K562 (cell line): Measurements from ENCODE around the gene SLC22A16. TPM values are rescaled to one million over a fixed set of nuclear protein-coding genes. Genes with fewer than 3 reads are reported as not detected.

Experiments used
- ATAC-seq: fragments of 200-7000 bp; cut with Tn5 transposase; 3 replicates; pipeline ENCODE4 v1.9.1; 2020; ENCODE audit warnings: moderate library complexity
- BruUV-seq: library from RNA; stranded (reverse); fragments of 400-500 nt; replicated peaks from 2 replicates; lab custom pipeline; 2021; lab: Mats Ljungman, UMichigan
- CTCF ChIA-PET: fragments of 300-600 bp; formaldehyde crosslinking; extraction: SDS; loops from one replicate; lab custom pipeline; 2021; ENCODE audit warnings: low intra/inter-chr PET ratio; lab: Yijun Ruan, JAX
- POLR2A ChIA-PET: fragments of 300-600, 350-650 bp; sonication (Branson Sonifier 250); formaldehyde crosslinking; extraction: SDS; loops from one replicate; lab custom pipeline; 2021; ENCODE audit warnings: antibody characterized with exemption, inconsistent platforms; lab: Yijun Ruan, JAX
- DNase-seq, 4 experiments: peaks; one replicate each; pipeline versions ENCODE4 v3.0.0 to v3.0.0-alpha.2; 2011 to 2018; ENCODE audit warnings: low spot score in 3 of 4, mixed read lengths in 3 of 4; ENCODE audit errors: extremely low read depth in 1 of 4
- FAIRE-seq: peaks from 2 replicates; lab custom pipeline; 2011; peaks lifted over from hg19 to GRCh38; lab: Jason Lieb, UNC
- H2AFZ ChIP-seq: 2 replicates; pipeline ENCODE4 v1.6.0; 2011; ENCODE audit warnings: low read depth, low read length, control low read depth, inconsistent platforms
- H3K27ac ChIP-seq: fragments of 200-600 bp; 3 replicates; pipeline ENCODE4 v1.8.0; 2011; ENCODE audit warnings: low read depth, mild to moderate bottlenecking, control low read depth, inconsistent platforms, low read length, moderate library complexity, mixed read lengths; ENCODE audit errors: extremely low read depth
- H3K27me3 ChIP-seq, 2 experiments: fragments of 300-600 bp in 1 of 2; 2 replicates in 1 of 2; 3 replicates in 1 of 2; pipeline versions ENCODE4 v1.6.0 to v1.8.0; 2011; ENCODE audit warnings: inconsistent platforms in 2 of 2, low read length in 2 of 2, mild to moderate bottlenecking in 1 of 2, mixed read lengths in 1 of 2, moderate library complexity in 1 of 2; ENCODE audit not compliant: control insufficient read depth in 2 of 2, insufficient read depth in 2 of 2
- H3K36me3 ChIP-seq: fragments of 300-600 bp; 3 replicates; pipeline ENCODE4 v1.8.0; 2011; ENCODE audit warnings: mild to moderate bottlenecking, low read length, inconsistent platforms; ENCODE audit not compliant: control insufficient read depth, insufficient read depth
- H3K4me1 ChIP-seq, 2 experiments: fragments of 200-600 bp in 1 of 2; replicated peaks in 1 of 2; 2 replicates in 1 of 2; 3 replicates in 1 of 2; pipeline versions ENCODE4 v1.5.1 to v1.8.0; 2011; ENCODE audit warnings: inconsistent platforms in 2 of 2, low read length in 2 of 2, mild to moderate bottlenecking in 1 of 2, mixed read lengths in 1 of 2, moderate library complexity in 1 of 2; ENCODE audit not compliant: control insufficient read depth in 2 of 2, insufficient read depth in 2 of 2
- H3K4me2 ChIP-seq: 2 replicates; pipeline ENCODE4 v1.6.1; 2011; ENCODE audit warnings: low read length, control low read depth, inconsistent platforms, mixed read lengths; ENCODE audit not compliant: insufficient read depth
- H3K4me3 ChIP-seq: fragments of 200-600 bp; sonication (generic), shearing (Covaris generic); 2 replicates; pipeline ENCODE4 v1.5.1; 2016; ENCODE audit warnings: control low read depth, inconsistent platforms
- H3K79me2 ChIP-seq: fragments of 200-600 bp; 3 replicates; pipeline ENCODE4 v1.8.0; 2011; ENCODE audit warnings: low read length, inconsistent platforms; ENCODE audit not compliant: control insufficient read depth, insufficient read depth
- H3K9ac ChIP-seq, 2 experiments: 2 replicates each; pipeline versions ENCODE4 v1.6.0 to v1.6.1; 2011; ENCODE audit warnings: low read depth in 2 of 2, low read length in 2 of 2, control low read depth in 1 of 2, inconsistent platforms in 1 of 2, mild to moderate bottlenecking in 1 of 2, mixed read lengths in 1 of 2; ENCODE audit not compliant: insufficient read depth in 1 of 2
- H3K9me1 ChIP-seq: one replicate; pipeline ENCODE4 v1.6.0; 2011; ENCODE audit warnings: inconsistent platforms, mild to moderate bottlenecking, low read length, moderate library complexity; ENCODE audit not compliant: control insufficient read depth, insufficient read depth
- H3K9me3 ChIP-seq: replicated peaks from 2 replicates; pipeline ENCODE4 v1.5.1; 2011; ENCODE audit warnings: low read depth, low read length, inconsistent platforms; ENCODE audit not compliant: control insufficient read depth, insufficient read depth
- H4K20me1 ChIP-seq: replicated peaks from 2 replicates; pipeline ENCODE4 v1.6.1; 2011; ENCODE audit warnings: low read length, inconsistent platforms, mixed read lengths; ENCODE audit not compliant: control insufficient read depth, insufficient read depth
- BRD9 ChIP-seq: fragments of 450-650 bp; IDR thresholded peaks from 2 replicates; pipeline ENCODE4 v1.6.1; 2018; ENCODE audit warnings: low read depth; ENCODE audit not compliant: partially characterized antibody
- CBFA2T2 ChIP-seq: fragments of 450-650 bp; conservative IDR thresholded peaks from 2 replicates; pipeline ENCODE4 v1.6.1; 2017; ENCODE audit warnings: mild to moderate bottlenecking
- CGGBP1 ChIP-seq: fragments of 250-450 bp; sonication (Bioruptor Pico); IDR thresholded peaks from 2 replicates; pipeline ENCODE4 v1.9.0; 2021; ENCODE audit warnings: mild to moderate bottlenecking
- DIDO1 ChIP-seq: fragments of 450-650 bp; IDR thresholded peaks from 2 replicates; pipeline ENCODE4 v1.6.1; 2016; ENCODE audit warnings: low read depth, missing biosample characterization, missing genetic modification characterization
- GTF2A2 ChIP-seq: IDR thresholded peaks from 2 replicates; pipeline ENCODE4 v1.6.1; 2016; ENCODE audit warnings: mild to moderate bottlenecking, missing genetic modification characterization, missing compliant biosample characterization
- HDAC8 ChIP-seq: fragments of 450-650 bp; IDR thresholded peaks from 2 replicates; pipeline ENCODE4 v1.6.1; 2016; ENCODE audit warnings: mild to moderate bottlenecking, missing genetic modification characterization, moderate library complexity, missing compliant biosample characterization
- NFE2L1 ChIP-seq: fragments of 450-650 bp; IDR thresholded peaks from 2 replicates; pipeline ENCODE4 v1.6.1; 2016; ENCODE audit warnings: missing genetic modification characterization, low read depth, mild to moderate bottlenecking, missing compliant biosample characterization, moderate library complexity, borderline replicate concordance
- ZKSCAN8 ChIP-seq: fragments of 200-800 bp; sonication (Bioruptor generic); IDR thresholded peaks from 2 replicates; pipeline ENCODE4 v1.6.1; 2016; ENCODE audit warnings: missing genetic modification characterization, missing compliant biosample characterization
- ZNF140 ChIP-seq: fragments of 250-450 bp; sonication (Bioruptor Pico); IDR thresholded peaks from 2 replicates; pipeline ENCODE4 v1.8.0; 2021; ENCODE audit warnings: moderate library complexity, mild to moderate bottlenecking, inconsistent platforms
- ZNF347 ChIP-seq: fragments of 450-650 bp; formaldehyde crosslinking; IDR thresholded peaks from 2 replicates; pipeline ENCODE4 v1.4.0; 2020; ENCODE audit warnings: low read depth, mild to moderate bottlenecking, moderate library complexity
- ZNF639 ChIP-seq, 2 experiments: fragments of 200-800 bp in 1 of 2; sonication (Bioruptor generic) in 1 of 2; sonication (generic) in 1 of 2; formaldehyde crosslinking in 1 of 2; IDR thresholded peaks in 1 of 2; conservative IDR thresholded peaks in 1 of 2; 2 replicates each; pipeline versions ENCODE4 v1.5.0 to v1.6.1; 2016 to 2020; ENCODE audit warnings: missing compliant biosample characterization in 1 of 2, missing genetic modification characterization in 1 of 2, missing genetic modification reagents in 1 of 2
- WGBS: fragments of 100-300 bp; shearing (Covaris generic); methylation state at CpG from one replicate; pipeline ENCODE4 v1.1.6; 2016; ENCODE audit warnings: low coverage, mixed read lengths; ENCODE audit not compliant: insufficient coverage; ENCODE audit errors: missing lambda C conversion rate; 5-methylcytosine and 5-hydroxymethylcytosine counted together
- in situ Hi-C: fragments of 300-500 bp; cut with MboI; formaldehyde crosslinking; loops from 4 replicates; pipeline ENCODE4 v1.15.0; 2018; ENCODE audit warnings: inconsistent platforms, mixed read lengths
- intact Hi-C: fragments of 100-400 bp; cut with micrococcal nuclease; formaldehyde crosslinking; loops from 2 replicates; pipeline ENCODE4 v1.14.2; 2022
- polyA plus RNA-seq, 8 experiments: library from polyadenylated mRNA; depleted of rRNA in 4 of 8; stranded (reverse) in 5 of 8; unstranded in 3 of 8; fragments of >200 nt; fragmentation: Nextera tagmentation in 2 of 8; fragmentation: Illumina TruSeq in 1 of 8; extraction: Ambion mirVana in 2 of 8; extraction: Trizol in 1 of 8; gene quantifications; 2 replicates each; pipeline versions ENCODE4 v1.2.1 to v1.2.3, GENCODE V29; 2011 to 2014; ENCODE audit warnings: inconsistent platforms in 1 of 8, missing spikeins in 1 of 8
- total RNA-seq, 7 experiments: library from RNA; depleted of rRNA in 6 of 7; stranded (reverse); fragments of >200 nt in 6 of 7; fragmentation: Illumina TruSeq in 2 of 7; extraction: Trizol in 2 of 7; gene quantifications; 2 replicates each; pipeline versions ENCODE4 v1.2.1 to v1.2.3, GENCODE V29; 2011 to 2021; ENCODE audit warnings: low replicate concordance in 1 of 7

Gene SLC22A16
- total and polyA plus RNA-seq, 9 of the 15 experiments (the other 6 are each of a cell fraction or from before 2014, with no cell fraction given): not detected

GRCh38 chr6:110456694-110457093, 19.7 kb downstream of the SLC22A16 start:
- Histone ChIP-seq H3K79me2 (no peaks in the 10 kb centered on the region), H3K36me3 (no peaks in the 10 kb centered on the region), H3K9me3 (no peaks in the 10 kb centered on the region), H4K20me1 (no peaks in the 10 kb centered on the region), H3K4me2 (no peak overlapping the region), H3K4me1 (no peaks in the 10 kb centered on the region), H3K4me3 (no peak overlapping the region), H3K27ac (no peak overlapping the region), H3K27me3 (no peaks in the 10 kb centered on the region), H3K9me1 (no peaks in the 10 kb centered on the region), H3K9ac (no peak overlapping the region), H2AFZ (no peak overlapping the region)
- WGBS: 0% methylated on average over 3 of the region's 3 CpGs
- in situ Hi-C loops (no loop called here), intact Hi-C loops (no loop called here)
- DNase-seq (no peak), FAIRE-seq (no peak), ATAC-seq (no peak)
- CTCF ChIA-PET: no interaction called here
- TF ChIP-seq BRD9 (no peak), CBFA2T2 (no peak), ZNF639 (CRISPR knock-in tag; conservative IDR thresholded peaks at IDR 0.05 in 1 of 2, IDR thresholded peaks at IDR 0.05 in 1 of 2) (no peak), ZKSCAN8 (no peak), HDAC8 (tag) (no peak), ZNF347 (no peak), GTF2A2 (tag) (no peak), ZNF140 (CRISPR knock-in tag) (no peak), NFE2L1 (no peak), DIDO1 (tag) (no peak), CGGBP1 (no peak)
- POLR2A ChIA-PET: no interaction called here
- BruUV-seq: no TSS peak
